Keratinocyte (primary cell): ENCODE results near the gene GDF3.

Source experiments
- EZH2 ChIP-seq: IDR thresholded peaks from one replicate; pipeline ENCODE4 v1.6.1; 2012; ENCODE audit warnings: inconsistent platforms, mild to moderate bottlenecking, low read length, moderate library complexity
- TF ChIP-seq, protein P1 (sequence below), 3 experiments: IDR thresholded peaks in 1 of 3; conservative IDR thresholded peaks in 1 of 3; optimal IDR thresholded peaks in 1 of 3; 2 replicates in 2 of 3; 3 replicates in 1 of 3; pipeline versions ENCODE3 to v1.5.1; 2011; ENCODE audit warnings: low read length in 3 of 3, mild to moderate bottlenecking in 3 of 3, moderate library complexity in 2 of 3, control low read depth in 1 of 3, inconsistent platforms in 1 of 3; ENCODE audit not compliant: insufficient read depth in 2 of 3; ENCODE audit errors: extremely low read depth in 1 of 3

DNA sequence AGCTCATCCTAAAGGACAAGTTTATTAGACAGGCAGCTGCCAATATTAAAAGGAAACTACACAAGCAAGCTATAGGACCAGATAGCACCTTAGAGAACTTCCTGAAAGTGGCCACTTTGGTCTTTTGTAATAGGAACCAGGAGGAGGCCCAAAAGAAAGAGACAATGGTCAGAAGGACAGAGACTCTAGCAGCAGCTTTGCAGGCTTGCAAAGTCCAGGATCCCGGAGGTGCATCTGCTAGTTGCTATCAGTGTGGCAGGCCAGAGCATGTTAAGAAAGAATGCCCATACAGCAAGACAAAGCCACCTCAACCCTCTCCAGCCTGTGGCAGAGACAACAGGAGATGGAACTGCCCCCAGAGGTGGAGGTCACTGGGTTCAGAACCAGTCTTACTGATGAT is 53.3 kb downstream of the GDF3 start:
- TF ChIP-seq, protein P1, sequence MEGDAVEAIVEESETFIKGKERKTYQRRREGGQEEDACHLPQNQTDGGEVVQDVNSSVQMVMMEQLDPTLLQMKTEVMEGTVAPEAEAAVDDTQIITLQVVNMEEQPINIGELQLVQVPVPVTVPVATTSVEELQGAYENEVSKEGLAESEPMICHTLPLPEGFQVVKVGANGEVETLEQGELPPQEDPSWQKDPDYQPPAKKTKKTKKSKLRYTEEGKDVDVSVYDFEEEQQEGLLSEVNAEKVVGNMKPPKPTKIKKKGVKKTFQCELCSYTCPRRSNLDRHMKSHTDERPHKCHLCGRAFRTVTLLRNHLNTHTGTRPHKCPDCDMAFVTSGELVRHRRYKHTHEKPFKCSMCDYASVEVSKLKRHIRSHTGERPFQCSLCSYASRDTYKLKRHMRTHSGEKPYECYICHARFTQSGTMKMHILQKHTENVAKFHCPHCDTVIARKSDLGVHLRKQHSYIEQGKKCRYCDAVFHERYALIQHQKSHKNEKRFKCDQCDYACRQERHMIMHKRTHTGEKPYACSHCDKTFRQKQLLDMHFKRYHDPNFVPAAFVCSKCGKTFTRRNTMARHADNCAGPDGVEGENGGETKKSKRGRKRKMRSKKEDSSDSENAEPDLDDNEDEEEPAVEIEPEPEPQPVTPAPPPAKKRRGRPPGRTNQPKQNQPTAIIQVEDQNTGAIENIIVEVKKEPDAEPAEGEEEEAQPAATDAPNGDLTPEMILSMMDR (optimal IDR thresholded peaks at IDR 0.05 in 1 of 3, IDR thresholded peaks at IDR 0.05 in 1 of 3, conservative IDR thresholded peaks at IDR 0.05 in 1 of 3; ENCODE audit: extremely low read depth in 1 of 3, insufficient read depth in 2 of 3, low read length in 3 of 3): no peak
- no peak for TF ChIP-seq EZH2
